Measurements from ENCODE around the gene MYO1H.

DNA sequence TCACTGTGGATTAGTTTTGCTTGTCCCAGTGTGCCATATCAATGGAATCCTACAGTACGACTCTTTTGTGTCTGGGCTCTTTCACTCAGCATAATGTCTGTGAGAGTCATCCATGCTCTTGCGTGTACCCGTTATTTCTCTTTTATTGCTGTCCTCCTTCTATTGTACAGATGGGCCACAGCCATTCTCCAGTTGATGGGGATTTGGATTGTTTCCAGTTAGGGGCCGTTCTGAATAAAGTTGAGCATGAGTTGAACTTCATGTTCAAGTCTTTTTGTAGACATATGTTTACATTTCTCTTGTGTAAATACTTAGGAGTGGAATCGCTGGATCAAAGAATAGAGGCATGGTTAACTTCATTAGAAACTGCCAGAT, 38.3 kb downstream of the MYO1H start:
- no peak for TF ChIP-seq ZNF670 (tag by site-specific recombination; IDR thresholded peaks at IDR 0.05; ENCODE audit: low read depth)
- TF ChIP-seq, protein P1, sequence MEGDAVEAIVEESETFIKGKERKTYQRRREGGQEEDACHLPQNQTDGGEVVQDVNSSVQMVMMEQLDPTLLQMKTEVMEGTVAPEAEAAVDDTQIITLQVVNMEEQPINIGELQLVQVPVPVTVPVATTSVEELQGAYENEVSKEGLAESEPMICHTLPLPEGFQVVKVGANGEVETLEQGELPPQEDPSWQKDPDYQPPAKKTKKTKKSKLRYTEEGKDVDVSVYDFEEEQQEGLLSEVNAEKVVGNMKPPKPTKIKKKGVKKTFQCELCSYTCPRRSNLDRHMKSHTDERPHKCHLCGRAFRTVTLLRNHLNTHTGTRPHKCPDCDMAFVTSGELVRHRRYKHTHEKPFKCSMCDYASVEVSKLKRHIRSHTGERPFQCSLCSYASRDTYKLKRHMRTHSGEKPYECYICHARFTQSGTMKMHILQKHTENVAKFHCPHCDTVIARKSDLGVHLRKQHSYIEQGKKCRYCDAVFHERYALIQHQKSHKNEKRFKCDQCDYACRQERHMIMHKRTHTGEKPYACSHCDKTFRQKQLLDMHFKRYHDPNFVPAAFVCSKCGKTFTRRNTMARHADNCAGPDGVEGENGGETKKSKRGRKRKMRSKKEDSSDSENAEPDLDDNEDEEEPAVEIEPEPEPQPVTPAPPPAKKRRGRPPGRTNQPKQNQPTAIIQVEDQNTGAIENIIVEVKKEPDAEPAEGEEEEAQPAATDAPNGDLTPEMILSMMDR (tag by site-specific recombination; IDR thresholded peaks at IDR 0.05) = no peak
- no peak for TF ChIP-seq ZNF707 (tag by site-specific recombination; IDR thresholded peaks at IDR 0.05)
- no peak for TF ChIP-seq ZBTB10 (tag by site-specific recombination; IDR thresholded peaks at IDR 0.05)
- no peak for TF ChIP-seq TCF7L2 (IDR thresholded peaks at IDR 0.05; ENCODE audit: borderline replicate concordance, low read depth, low read length)
- TF ChIP-seq ZNF362 (tag by site-specific recombination; IDR thresholded peaks at IDR 0.05) = no peak
- TF ChIP-seq ZBTB20 (tag by site-specific recombination; IDR thresholded peaks at IDR 0.05) = no peak
- TF ChIP-seq, protein P2, sequence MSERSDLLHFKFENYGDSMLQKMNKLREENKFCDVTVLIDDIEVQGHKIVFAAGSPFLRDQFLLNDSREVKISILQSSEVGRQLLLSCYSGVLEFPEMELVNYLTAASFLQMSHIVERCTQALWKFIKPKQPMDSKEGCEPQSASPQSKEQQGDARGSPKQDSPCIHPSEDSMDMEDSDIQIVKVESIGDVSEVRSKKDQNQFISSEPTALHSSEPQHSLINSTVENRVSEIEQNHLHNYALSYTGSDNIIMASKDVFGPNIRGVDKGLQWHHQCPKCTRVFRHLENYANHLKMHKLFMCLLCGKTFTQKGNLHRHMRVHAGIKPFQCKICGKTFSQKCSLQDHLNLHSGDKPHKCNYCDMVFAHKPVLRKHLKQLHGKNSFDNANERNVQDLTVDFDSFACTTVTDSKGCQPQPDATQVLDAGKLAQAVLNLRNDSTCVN (tag by site-specific recombination; optimal IDR thresholded peaks at IDR 0.05) = no peak
- no peak for TF ChIP-seq ZSCAN18 (tag by site-specific recombination; IDR thresholded peaks at IDR 0.05)
- no peak for TF ChIP-seq KLF10 (tag by site-specific recombination; IDR thresholded peaks at IDR 0.05)
- TF ChIP-seq ZNF585B (tag by site-specific recombination; IDR thresholded peaks at IDR 0.05) = no peak
- no peak for TF ChIP-seq ZNF148 (tag by site-specific recombination; IDR thresholded peaks at IDR 0.05; ENCODE audit: borderline replicate concordance)
- TF ChIP-seq ZNF23 (tag by site-specific recombination; IDR thresholded peaks at IDR 0.05; ENCODE audit: borderline replicate concordance) = no peak
